HG02943 (cell line): ENCODE results near the gene KCNJ9.
"Not testable (repeated sequence)": the region's sequence is repeated elsewhere in the genome, so short reads cannot be mapped to it uniquely, and the experiment has no call there.

Source experiments
- ATAC-seq: cut with Tn5 transposase; IDR thresholded peaks from one replicate; pipeline ENCODE4 v1.9.1; 2021; ENCODE audit warnings: mild to moderate bottlenecking, low read depth, moderate library complexity; ENCODE audit not compliant: unreplicated experiment

KCNJ9 gene

DNA sequence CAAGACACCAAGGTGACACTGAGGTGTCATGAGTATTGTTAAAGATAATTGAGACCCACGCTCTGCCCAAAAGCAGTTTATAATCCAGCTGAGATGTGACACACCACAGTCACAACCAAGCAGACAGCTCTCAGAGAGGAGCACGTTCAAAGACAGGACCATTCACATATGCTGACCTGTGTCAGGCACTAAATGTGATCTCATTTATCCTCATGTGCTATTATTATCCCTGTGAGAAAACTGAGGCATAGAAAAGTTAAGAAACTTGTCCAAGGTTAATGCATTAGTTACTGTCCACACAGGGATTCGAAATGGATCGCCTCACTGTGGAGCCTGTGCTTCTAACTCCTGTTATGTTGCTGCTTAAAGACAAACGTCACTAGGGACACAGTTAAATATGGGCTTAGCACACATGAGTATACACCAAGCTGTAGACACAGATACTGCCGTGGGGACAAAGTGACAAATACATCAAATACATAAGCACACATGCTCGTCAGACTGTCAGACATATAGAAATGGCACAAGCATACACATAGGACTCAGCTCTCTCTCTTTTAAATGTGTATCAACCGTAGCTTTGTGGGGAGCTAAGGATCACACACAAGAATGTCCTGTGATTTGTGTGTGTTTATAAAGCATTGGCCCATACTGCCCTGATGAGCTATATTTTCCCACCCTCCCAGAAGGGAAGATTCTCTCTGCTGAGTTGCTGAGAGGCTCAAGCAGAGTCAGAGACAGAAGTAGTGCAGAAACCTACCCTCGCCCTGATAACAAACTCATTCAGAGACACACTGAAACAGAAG lies 20.6 kb downstream of the KCNJ9 start:
- no peak for ATAC-seq

DNA sequence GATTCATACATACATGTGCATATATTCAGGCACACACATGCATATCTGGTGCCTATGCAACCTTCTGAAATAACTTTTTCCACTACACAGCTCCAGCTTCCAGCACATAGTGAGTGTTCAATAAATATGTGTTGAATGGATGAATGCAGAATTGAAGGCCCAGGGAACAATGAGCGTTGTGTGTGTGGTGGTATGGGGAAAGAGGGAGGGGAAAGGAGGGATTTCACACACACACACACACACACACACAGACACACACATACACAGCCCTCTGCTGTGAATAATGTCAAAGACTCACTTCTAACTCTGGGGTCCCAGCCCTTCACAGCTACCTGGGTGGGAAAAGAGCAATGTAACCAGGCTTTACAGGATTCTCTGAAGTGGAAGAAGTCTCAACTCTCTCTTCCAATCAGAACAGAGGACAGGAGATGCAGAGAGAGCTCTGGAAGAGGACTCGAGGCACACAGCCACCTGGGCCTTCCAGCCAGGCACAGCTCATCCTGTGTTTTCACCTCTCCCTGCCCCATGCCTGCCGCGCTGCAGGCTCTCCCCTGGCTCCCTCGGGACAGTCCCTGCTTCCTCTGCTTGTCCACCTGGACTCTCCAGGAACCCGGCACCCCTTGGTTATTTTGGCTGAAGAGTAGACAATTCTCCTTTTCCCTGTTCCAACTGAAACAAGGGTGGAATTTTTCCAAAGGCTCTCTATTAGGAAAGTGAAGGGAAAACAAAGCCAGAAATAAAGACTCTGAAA lies 22.5 kb downstream of the KCNJ9 start:
- ATAC-seq, result no peak

GRCh38 chr1:160104486-160104885 lies 23.1 kb downstream of the KCNJ9 start:
- ATAC-seq, result no peak

DNA sequence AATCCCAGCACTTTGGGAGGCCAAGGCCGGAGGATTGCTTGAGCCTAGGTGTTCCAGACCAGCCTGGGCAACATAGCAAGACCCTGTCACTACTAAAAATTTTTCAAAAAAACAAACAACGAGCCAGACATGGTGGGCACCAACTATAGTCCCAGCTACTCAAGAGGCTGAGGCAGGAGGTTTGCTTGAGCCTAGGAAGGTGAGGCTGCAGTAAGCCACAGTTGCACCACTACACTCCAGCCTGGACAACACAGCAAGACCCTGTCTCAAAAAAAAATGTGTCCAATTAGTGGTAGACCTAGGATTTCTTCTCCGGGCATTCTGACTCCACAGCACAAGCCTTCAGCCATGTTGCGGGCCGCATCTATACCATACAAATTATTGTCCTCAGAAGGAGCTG lies 23.8 kb downstream of the KCNJ9 start:
- ATAC-seq, result no peak

DNA sequence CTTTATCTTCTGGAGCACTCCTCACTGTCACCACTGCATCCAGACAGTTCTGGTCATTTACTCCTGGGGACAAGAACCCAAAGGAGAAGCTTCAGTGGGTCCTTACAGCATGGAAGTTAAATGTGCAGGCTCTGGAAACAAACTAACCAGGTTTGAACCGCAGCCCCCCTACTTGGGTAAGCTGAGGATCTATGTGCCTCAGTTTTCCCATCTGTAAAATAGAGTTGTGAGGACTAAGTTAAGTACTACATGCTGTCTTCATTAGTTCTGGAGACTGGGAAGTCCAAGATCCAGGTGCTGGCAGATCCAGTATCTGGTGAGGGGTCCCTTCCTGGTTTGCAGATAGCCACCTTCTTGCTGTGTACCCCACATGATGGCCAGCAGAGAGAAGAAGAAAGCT lies 26.2 kb downstream of the KCNJ9 start:
- ATAC-seq, result no peak

- no peak for ATAC-seq
These were observed 27.7 kb downstream of the KCNJ9 start for GRCh38 chr1:160108888-160109662.

DNA sequence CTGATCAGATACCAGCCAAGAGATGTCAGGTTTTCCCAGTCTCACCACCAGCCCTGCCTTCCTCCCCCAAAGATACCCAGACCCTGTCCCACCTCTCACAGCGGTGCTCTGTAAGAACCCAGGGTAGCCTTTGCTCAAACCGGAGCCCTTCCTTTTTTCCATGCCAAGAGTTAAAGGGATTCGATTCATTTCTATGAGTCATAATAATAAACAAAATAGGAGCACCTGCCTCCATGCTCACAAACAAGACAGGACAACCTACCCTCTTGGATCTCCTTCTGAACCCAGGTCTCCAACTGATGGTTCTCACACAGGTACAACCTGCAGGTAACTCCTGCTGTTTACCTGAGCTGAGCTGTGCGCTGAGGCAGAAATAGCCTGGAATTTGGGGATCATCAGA lies 28.3 kb downstream of the KCNJ9 start:
- no peak for ATAC-seq

DNA sequence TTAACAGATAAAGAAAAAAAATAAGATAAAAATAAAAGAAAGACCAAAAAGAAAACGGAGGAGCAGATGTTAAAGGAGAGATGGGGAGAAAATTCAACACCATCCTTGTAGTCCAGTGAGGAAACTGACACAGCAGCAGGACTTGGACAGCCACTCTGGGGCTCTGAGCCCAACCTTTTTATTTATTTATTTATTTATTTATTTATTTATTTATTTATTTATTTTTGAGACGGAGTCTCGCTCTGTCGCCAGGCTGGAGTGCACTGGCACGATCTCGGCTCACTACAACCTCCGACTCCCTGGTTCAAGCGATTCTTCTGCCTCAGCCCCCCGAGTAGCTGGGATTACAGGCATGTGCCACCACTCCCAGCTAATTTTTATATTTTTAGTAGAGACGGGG lies 30.1 kb downstream of the KCNJ9 start:
- ATAC-seq, result not testable (repeated sequence)

GRCh38 chr1:160112357-160112756 lies 31.0 kb downstream of the KCNJ9 start:
- ATAC-seq, result no peak

GRCh38 chr1:160113407-160113806 lies 32.1 kb downstream of the KCNJ9 start:
- ATAC-seq, result no peak

- ATAC-seq, result no peak
These were observed 32.7 kb downstream of the KCNJ9 start for GRCh38 chr1:160114085-160114484.

- no peak for ATAC-seq
These were observed 34.4 kb downstream of the KCNJ9 start, which contains the start of gene ATP1A2 for GRCh38 chr1:160115545-160116282. Gene ATP1A2 (plus strand): TSS chr1:160115759. CDS start chr1:160115862, 103 bp downstream.

DNA sequence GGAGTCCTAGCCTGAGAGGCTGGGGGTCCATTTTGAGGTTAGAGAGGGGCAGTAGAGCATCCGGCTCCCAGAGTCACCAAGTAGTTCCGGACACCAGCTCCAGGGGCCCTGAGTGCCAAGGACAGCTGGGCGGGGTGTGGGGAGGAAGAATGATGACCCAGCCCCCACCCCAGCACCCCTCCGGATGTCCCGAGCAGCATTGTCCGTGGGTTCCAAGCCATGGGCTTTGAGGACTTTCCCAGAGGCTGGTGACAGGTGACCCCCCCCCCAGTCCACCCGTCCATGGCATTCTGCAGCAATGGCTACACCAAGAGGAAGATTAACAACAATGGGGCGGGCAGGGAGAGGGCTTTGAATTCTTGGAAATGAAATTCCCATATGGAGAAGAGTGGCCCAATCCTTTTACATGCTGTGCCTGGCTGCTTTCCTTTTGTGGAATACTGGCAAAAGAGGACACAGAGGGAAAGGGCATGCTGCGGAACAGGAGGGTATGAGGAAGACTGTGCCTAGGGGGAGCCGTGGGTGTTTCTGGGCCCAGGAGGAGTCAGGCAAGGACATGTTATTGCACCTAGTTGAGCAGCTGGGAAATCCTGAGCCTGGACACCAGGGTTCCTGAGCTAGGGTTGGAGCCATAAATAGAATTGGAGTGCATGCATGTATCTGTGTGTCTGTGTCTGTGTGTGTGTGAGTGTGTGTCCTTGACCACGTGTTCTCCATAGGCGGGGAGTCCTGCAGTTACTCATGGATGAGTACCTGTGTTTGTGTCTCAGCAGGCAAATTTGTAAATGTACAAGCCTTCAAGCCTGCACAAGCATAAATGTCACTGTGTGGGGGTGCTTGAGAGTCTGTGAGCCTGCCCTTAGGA lies 35.2 kb downstream of the KCNJ9 start:
- no peak for ATAC-seq

DNA sequence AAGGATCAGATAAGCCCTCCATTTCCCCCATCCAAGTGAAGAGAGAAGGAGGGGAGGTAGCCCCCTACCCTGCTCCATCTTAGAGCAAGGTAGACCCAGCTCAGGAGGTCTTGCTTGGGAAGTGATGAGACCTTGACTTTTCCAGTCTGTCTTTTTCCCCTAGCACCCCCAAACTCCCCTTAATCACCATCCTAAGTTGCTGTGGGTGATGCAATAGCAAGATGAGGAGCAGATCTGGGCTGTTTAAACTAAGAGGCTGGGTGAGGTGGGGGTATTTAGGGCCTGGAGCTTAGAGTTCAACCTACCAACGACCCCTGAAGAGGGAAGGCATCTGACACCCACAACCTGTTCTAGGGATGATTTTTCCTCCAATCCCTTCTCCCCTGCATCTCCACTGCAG lies 36.0 kb downstream of the KCNJ9 start:
- ATAC-seq, result no peak

DNA sequence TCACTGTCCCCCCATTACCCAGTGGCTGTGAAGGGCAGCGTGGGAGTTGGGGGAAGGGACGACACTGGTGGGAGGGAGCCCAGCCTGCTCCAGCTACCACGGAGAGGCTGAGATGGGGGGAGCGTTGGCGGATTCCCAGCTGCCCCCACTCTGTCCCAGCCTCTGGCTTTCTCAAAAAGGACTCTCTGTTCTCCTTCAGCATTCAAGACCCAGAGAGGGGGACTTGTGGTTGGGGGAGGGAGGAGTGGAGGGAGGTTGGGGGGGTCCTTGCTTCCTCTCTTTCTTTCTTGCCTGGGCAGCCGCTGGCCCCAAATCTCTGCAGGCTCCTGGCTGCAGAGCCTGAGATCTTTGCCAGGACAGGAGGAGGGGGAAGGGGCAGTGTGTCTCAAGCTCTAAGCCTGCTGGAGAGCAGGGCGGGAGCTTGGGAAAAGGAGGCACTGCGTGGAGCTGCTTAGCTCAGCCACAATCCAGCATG lies 36.4 kb downstream of the KCNJ9 start:
- ATAC-seq, result no peak

GRCh38 chr1:160118928-160119327 lies 37.6 kb downstream of the KCNJ9 start:
- ATAC-seq, result no peak

GRCh38 chr1:160120797-160121196 lies 39.5 kb downstream of the KCNJ9 start:
- ATAC-seq, result no peak

- no peak for ATAC-seq
These were observed 40.0 kb downstream of the KCNJ9 start for GRCh38 chr1:160121388-160121787.

GRCh38 chr1:160122978-160123495 lies 41.7 kb downstream of the KCNJ9 start:
- no peak for ATAC-seq
